NCI-H146 treated with DMSO at 0.1 percent for 48 hours (cell line): ENCODE data around the gene SHISA9.

ENCODE experiments used
- DNase-seq: peaks from one replicate; lab custom pipeline; 2025; ENCODE audit not compliant: unreplicated experiment; lab: John Stamatoyannopoulos, UW

Gene SHISA9

GRCh38 chr16:13064821-13065220, 163.4 kb downstream of the SHISA9 start:
- no peak for DNase-seq

GRCh38 chr16:13067648-13068047, 166.2 kb downstream of the SHISA9 start:
- DNase-seq, result no peak

DNA sequence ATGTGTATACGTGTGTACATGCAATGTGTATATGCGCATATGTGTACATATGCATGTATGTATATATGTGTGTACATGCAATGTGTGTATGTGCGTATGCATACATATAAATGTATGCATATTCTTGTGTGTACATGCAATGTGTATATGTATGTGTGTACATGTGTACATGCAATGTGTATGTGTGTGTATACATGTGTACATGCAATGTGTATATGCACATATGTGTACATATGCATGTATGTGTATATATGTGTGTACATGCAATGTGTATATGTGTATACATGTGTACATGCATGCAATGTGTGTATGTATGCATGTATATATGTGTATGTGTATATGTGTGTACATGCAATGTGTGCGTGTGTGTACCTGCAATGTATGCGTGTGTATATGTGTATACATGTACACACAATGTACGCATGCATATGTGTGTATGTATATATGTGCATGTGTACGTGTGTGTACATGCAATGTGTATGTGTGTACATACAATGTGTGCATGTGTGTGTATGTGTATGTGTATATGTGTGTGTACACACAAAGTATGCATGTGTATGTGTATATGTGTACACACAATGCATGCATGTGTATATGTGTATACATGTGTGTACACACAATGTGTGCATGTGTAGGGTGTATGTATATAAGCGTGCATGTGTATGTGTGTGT, 167.7 kb downstream of the SHISA9 start:
- DNase-seq, result no peak

DNA sequence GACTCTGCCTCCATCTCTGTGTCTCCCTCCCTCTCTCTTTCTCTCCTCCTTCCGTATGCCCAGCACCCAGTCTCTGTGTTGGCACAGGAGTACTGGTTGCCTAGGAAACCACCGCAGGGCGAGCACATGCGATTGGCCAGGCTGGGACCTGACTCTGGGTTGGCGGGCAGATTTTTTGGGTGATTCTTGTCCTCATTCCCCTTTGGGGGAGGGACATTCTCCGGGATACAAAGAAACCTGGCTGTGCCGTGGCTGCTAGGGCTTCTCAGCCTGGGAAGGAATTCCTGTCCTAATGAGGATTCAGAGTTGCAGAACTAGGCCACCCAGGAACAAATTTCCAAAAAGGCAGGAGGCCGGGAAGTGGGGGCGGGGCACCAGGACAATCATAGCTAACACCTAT, 168.9 kb downstream of the SHISA9 start:
- no peak for DNase-seq

DNA sequence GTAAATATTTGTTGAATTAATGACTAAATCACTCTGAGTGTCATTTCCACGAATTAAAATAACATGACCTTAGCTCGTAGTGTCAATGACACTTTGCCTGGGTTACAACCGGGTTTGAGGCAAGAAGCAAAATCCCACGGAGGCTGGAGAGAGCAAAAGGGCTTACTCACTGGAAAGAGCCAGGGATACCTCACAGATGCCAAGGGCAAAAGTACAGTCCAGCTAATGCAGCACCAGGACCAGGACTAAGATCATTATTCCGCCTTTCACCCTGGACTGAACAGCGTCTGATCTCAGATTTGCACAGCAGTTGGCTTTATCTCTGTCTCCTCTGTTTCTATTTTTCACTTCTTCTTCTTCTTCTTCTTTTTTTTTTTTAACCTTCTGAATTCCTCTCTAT, 175.5 kb downstream of the SHISA9 start:
- DNase-seq, result no peak

- no peak for DNase-seq
Measured at GRCh38 chr16:13077816-13078215, 176.4 kb downstream of the SHISA9 start.

DNA sequence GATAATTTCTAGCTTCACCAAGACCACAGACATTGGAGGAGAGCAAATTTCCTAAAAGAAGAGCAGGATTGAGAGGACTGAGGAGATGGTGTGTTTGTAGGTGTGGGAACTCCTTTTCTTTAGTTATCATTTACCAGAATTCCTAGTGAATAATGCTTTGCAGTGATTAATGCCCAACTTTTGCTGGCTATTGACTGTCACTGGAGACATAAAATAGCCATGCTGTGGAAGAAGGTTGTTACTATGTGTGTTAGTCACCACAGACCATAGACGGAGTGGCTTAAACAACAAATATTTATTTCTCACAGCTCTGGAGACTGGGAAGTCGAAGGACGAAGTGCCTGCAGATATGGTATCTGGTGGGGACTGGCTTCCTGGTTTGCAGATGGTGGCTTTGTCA, 179.1 kb downstream of the SHISA9 start:
- DNase-seq, result no peak

DNA sequence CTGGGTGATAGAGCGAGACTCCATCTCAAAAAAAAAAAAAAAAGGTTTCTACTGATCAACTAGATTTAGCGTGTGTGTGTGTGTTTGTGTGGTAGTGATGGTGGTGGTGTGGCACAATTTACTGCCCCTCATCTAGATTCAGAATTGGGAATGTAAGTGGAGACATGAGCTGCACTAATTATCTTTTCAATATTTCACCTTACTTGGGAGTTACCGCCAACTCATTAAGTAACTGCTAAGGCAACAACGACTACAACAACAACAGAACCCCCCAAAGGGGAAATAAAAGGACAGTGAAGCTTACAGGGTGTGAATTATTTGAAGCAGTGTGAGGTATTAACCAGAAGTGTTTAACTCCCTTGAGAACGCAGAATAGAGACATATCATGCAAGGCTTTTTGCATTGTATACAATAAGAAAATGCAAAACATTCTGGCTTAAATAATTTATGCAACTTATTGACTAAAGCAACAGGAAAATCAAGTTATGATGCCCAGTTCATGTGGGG, 180.5 kb downstream of the SHISA9 start:
- DNase-seq, result no peak

- DNase-seq, result no peak
Measured at GRCh38 chr16:13083681-13084080, 182.3 kb downstream of the SHISA9 start.

GRCh38 chr16:13084331-13084730, 182.9 kb downstream of the SHISA9 start:
- no peak for DNase-seq

DNA sequence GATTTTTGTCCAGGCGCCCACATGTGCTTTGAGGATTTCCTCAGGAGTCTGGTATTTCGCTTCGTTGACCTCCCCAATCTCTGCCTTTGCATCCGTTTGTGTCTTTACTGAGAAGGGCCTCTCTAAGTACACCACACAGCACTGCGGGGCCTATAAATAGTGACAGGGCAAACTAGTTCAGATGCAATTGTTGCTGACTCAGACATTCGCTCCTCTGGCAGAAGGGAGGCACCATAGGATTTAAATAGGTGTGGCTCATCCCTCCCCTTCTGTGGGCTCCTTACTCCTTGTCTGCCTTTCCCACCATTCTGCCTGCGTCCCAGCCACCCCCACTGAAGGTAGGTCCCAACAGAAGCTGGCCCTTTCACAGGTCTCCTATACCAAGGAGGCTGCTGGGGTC, 192.3 kb downstream of the SHISA9 start:
- DNase-seq, result no peak

GRCh38 chr16:13095061-13095460, 193.7 kb downstream of the SHISA9 start:
- no peak for DNase-seq

- no peak for DNase-seq
Measured at GRCh38 chr16:13098536-13098935, 197.1 kb downstream of the SHISA9 start.

DNA sequence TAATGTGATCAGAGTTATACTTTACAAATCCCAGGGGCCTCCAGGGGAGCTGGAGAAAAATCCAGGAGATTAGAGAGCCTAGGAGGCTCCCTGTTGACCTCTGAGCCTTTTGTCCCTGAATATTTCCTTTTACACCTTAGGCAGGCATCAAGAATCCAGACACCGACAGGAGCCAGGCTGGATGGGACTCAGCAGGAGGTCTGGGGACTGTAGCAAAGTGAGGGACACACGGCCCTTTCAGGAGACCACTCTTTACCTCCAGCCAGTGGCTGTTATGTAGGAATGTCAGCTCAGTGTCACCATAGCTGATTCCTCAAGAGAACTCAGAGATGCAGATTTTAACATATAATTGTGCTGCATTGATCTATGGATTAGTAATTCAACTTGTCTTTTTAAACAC, 198.4 kb downstream of the SHISA9 start:
- no peak for DNase-seq

- DNase-seq, result no peak
Measured at GRCh38 chr16:13100970-13101369, 199.6 kb downstream of the SHISA9 start.

DNA sequence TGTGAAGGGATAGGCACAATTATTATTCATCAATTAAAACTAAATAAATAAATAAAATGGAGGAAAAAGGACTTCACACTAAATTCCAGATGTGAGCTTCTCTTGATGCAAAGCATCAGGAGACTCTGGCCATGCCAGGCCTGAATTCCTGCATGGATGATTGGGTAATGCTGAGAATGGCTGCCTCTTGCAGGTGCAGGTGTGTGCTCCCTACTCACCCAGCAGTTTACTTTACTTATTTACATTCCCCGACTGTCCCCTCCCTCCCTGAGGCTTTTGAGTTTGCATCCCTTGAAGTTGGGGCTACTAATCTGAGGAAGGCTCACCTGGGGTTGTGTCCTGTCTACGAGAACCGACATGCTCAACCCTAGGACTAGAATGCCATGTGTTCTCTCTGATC, 200.4 kb downstream of the SHISA9 start:
- DNase-seq, result no peak

DNA sequence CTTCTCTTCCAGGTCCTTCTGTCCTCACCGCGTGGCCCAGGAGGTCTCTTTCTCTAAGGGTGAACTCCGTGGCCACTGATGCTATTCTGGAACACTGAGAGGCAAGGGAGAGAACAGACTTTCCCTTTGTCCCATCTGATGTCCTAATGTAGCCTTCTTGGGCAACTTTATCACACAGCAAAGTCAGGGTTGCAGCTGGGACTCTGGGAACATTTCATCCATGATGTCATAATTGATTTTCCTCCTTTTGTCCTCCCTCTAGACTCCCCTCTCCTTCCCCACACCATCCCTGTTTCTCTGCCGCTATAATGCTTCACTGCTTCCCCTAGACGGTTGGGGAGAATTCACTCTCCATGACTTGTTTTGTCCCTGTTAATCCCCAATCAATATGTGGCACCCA, 201.0 kb downstream of the SHISA9 start:
- no peak for DNase-seq

DNA sequence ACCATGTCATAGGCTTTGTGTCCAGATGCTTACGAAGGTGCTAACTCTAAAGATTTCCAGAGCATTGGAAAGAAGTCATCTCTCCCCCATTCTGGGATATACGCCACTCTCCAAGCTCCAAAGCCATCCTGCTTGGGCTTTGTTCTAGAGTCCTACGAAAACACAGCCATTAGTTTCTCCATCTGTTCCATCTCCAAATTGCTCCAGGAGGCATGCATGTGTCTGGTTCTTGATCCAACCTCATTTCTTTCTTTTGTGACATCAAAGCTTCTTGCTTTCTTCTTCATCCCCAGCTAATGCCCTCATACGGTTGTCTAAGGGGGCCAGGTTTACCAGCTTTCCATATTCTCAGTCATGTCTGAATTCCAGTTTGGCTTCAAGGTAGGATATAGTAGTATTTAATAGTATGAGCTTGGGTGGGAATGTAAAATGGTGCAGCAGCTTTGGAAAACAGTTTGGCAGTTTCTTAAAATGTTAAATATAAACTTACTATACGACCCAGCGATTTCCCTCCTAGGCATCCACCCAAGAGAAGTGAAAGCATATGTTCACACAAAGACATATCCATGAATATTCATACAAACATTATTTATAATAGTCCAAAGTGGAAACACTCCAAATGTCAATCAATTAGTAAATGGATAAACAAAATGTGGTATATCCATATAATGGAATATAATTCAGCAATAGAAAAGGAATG, 202.6 kb downstream of the SHISA9 start:
- DNase-seq, result no peak

- DNase-seq, result no peak
Measured at GRCh38 chr16:13104772-13105171, 203.4 kb downstream of the SHISA9 start.

DNA sequence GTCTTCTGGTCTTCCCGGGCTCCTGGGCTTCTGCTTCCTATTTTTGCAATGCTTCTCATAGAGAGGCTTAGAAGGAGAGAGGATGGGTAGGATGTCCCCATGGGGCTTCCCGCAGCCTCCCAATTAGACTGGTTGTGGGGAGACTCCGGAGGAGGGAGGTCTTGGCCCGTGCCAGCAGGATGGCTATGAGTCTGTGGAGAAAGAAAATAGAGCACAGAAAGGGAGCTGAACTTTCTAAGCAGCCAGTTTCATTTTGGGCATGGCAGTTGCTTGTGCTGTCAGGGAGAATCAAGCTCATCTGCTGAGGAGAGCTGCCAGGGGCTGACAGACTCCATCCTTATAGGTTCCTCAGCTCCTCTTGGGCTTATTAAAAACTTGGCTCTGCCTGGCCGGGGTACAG, 204.0 kb downstream of the SHISA9 start:
- no peak for DNase-seq

DNA sequence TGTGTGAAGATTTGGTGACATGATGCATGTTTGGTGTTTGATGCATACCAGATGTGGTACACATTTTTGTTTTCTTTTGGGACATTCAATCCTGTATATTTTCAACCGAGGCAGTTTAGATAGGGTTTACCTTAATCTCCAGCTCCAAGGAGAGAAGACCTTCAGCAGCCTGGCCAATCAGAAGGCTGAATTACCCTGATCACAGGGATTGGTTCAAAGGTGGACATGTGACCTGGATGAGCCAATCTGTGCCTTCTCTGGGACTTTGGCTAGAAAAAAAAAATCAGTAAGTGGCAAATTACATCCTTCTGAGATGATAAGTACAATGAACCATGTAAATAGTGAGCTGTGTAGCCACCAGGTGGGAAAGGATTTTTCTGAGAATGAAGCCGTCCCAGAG, 205.1 kb downstream of the SHISA9 start:
- no peak for DNase-seq

DNA sequence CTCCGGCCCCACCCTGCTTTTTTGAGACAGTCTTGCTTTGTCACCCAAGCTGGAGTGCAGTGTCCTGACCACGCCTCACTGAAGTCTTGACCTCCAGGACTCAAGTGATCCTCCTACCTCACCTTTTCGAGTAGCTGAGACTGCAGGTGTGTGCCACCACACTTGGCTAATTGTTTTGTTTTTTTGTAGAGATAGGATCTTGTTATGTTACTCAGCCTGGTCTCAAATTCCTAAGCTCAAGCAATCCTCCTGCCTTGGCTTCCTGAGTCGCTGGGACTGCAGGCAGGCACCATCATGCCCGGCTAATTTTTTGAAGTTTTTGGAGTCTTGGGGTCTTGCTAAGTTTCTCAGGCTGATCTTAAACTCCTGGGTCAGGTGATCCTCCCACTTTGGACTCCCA, 206.7 kb downstream of the SHISA9 start:
- DNase-seq, result no peak

DNA sequence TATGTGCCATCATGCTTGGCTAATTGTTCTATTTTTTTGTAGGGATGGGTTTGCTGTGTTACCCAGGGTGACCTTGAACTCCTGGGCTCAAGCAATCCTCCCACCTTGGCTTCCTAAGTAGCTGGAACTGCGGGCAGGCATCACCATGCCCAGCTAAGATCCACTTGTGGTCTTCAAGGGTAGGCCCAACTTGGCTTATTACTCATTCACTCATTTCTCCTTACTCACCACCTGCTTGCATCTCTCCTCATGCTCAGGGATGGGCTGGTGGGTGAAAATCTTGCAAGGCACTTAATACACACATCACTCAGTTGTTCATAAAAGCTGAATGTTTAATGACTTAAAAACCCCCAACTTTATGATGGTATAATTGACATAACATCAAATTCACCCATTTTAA, 207.8 kb downstream of the SHISA9 start:
- no peak for DNase-seq
